DND-41 (cell line): ENCODE data around the gene IGF2.

Experiments
- CTCF ChIP-seq: IDR thresholded peaks from 2 replicates; pipeline ENCODE4 v1.5.1; 2012; ENCODE audit warnings: borderline replicate concordance, low read length, moderate library complexity, mild to moderate bottlenecking; ENCODE audit not compliant: poor library complexity, severe bottlenecking; ENCODE audit errors: extremely low read depth
- EZH2 ChIP-seq: IDR thresholded peaks from 3 replicates; pipeline ENCODE4 v1.6.1; 2012; ENCODE audit warnings: borderline replicate concordance, low read depth, mild to moderate bottlenecking, moderate library complexity, low read length, inconsistent platforms; ENCODE audit not compliant: severe bottlenecking

- TF ChIP-seq CTCF (no peak), EZH2 (no peak)
Observed at GRCh38 chr11:2154889-2155288, 15.7 kb upstream of the IGF2 start.
